NCI-H187 treated with DMSO at 0.1 percent for 48 hours (cell line): ENCODE results near the gene TUBA3E.
"Not testable (repeated sequence)": the region's sequence is repeated elsewhere in the genome, so short reads cannot be mapped to it uniquely, and the experiment has no call there.

Experiments used
- DNase-seq: peaks from one replicate; lab custom pipeline; 2025; lab: John Stamatoyannopoulos, UW

The TUBA3E gene

GRCh38 chr2:130191319-130191718 is 6.9 kb downstream of the TUBA3E start:
- not testable (repeated sequence) for DNase-seq

GRCh38 chr2:130190237-130190636 is 8.0 kb downstream of the TUBA3E start:
- DNase-seq, result no peak

- DNase-seq, result not testable (repeated sequence)
Observed at GRCh38 chr2:130188958-130189357, 9.3 kb downstream of the TUBA3E start.

DNA sequence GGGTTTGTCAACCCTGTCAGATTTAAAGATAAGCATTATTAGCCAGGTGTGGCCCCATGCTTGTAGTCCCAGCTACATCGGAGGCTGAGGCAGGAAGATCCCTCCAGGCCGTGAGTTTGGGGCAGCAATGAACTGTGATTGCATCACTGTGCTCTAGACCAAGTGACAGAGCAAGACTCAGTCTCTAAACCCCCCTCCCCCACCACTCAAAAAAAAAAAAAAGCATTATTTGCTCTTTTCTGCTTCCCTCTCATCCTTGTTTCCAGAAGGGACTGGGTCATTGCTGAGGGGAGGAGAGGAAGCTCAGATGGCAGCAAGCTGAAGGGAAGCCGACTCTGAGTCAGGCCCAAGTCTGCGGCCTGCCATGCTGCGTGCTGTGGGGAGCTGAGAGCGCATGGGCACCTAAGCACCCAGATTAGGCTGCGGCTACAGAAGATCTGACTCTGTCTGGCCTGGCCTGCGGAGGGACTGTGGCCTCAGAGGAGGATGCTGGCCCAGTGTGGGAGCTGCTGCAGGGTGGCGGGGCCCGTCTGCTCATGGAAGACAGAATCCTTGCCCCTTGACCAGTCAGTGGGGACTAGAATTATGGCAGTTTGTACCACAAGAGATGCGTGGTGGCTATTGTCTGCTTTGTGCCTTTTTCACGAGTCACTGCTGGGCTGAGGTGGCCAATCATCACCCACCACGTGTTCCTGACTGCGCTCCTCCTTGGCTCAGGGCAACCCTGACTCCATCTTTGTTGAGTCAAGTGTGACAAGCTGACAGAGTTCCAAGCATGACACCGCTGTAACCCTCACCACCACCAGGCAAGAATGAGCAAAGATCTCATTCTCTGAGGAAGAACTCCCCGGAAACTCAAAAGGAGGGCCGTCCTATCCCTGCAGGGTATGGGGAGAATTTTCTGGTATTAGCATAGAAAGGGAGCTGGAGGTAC is 10.1 kb downstream of the TUBA3E start:
- not testable (repeated sequence) for DNase-seq

DNA sequence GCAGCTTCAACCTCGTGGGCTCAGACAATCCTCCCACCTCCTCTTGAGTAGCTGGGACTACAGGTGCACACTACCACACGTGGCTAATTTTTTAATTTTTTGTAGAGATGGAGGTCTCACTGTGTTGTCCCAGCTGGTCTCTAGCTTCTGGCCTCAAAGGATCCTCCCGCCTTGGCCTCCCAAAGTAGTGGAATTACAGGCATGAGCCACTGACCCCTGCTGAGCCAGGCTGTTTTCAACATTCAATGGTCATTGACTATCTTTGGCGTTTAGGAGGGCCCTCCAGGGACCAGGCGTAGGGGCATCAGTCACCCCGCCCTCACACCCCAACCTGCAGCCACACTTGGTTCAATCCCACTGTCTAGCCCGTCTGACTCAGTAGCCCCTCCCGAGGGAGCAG is 11.0 kb downstream of the TUBA3E start:
- no peak for DNase-seq

- no peak for DNase-seq
Observed at GRCh38 chr2:130186391-130186790, 11.8 kb downstream of the TUBA3E start.

- DNase-seq, result no peak
Observed at GRCh38 chr2:130185896-130186295, 12.3 kb downstream of the TUBA3E start.

- no peak for DNase-seq
Observed at GRCh38 chr2:130185436-130185835, 12.8 kb downstream of the TUBA3E start.

- DNase-seq, result no peak
Observed at GRCh38 chr2:130183512-130184373, 14.5 kb downstream of the TUBA3E start.

- not testable (repeated sequence) for DNase-seq
Observed at GRCh38 chr2:130182826-130183511, 15.3 kb downstream of the TUBA3E start.

GRCh38 chr2:130181880-130182682 is 16.2 kb downstream of the TUBA3E start, which contains the start of gene MZT2B:
Gene MZT2B, plus strand, starts transcription at chr2:130182262. Its CDS starts 21 bp downstream, at chr2:130182283.
- DNase-seq, result not testable (repeated sequence)

- peak; percentile 7 for DNase-seq
Observed at GRCh38 chr2:130181325-130181879, 16.8 kb downstream of the TUBA3E start, which contains the start of gene SMPD4. Gene SMPD4, minus strand, starts transcription at chr2:130181602. Its CDS starts 5,010 bp downstream, at chr2:130176592.

DNA sequence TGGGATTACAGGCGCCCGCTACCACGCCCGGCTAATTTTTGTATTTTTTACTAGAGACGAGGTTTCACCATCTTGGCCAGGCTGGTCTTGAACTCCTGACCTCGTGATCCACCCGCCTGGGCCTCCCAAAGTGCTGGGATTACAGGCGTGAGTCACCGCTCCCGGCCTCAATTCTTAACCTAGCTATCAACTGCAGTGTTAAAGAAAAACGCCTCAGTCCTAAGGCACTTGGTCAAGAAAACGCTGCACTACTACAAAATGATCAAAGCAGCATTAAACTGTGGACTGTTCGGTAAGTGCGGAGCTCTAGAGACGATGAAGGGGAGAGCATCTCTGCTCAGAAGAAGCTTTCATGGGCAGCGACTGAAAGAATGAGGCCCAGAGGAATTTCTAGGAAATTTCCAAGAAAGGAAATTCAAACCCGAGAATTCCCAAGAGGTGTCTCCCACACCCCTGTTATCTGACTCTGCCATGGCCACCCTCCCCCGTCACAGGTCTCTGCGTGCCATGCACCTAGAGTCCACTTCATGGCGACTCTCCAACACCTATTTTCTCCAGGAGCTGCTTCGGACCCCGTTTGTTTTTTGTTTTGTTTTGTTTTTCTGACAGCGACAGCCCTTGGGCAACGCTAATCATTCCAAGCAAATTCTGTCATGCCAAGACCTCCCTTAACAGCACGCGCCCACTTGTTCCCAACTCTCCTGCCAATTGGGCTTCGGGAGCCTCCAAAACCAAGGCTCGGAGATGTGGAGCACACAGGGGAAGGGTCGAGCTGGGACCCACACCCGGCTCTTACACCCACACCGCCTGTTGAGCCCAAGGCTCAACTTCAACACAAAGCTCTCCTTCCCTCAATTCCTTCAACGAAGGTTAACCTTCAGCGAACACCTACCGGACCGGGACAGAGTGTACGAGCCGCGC is 17.6 kb downstream of the TUBA3E start:
- DNase-seq, result not testable (repeated sequence)

- not testable (repeated sequence) for DNase-seq
Observed at GRCh38 chr2:130174866-130175265, 23.4 kb downstream of the TUBA3E start.

- no peak for DNase-seq
Observed at GRCh38 chr2:130169896-130170295, 28.3 kb downstream of the TUBA3E start.

GRCh38 chr2:130169163-130169562 is 29.1 kb downstream of the TUBA3E start:
- not testable (repeated sequence) for DNase-seq

- DNase-seq, result not testable (repeated sequence)
Observed at GRCh38 chr2:130166611-130167010, 31.6 kb downstream of the TUBA3E start.

GRCh38 chr2:130165293-130166016 is 32.8 kb downstream of the TUBA3E start:
- DNase-seq, result no peak

DNA sequence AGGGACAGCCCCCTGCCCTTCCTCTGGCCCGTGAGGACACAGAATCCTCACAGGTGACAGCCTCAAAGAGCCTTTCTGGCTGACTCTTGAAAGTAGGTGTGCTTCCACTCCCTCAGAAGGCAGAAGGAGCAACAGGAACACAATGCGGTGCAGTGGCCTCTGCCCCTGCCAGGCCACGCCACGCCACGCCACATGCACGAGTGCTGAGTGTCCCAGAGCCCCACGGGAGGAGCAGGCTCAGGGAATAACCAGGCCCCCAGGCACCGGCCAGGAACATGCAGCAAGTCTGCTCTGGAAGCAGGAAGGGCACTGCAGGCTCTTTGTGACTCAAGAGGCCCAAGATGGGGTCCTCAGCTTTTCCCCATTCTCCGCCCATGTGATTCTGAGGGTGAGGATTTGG is 35.3 kb downstream of the TUBA3E start:
- DNase-seq, result no peak
